Measurements from ENCODE around the gene GLOD4. TPM values are rescaled to one million over a fixed set of nuclear protein-coding genes. Genes with fewer than 3 reads are reported as not detected.

Gene GLOD4
- total and polyA plus RNA-seq, 10 of the 15 experiments (the other 5 are each of a cell fraction or from before 2014, with no cell fraction given), result 40.8 to 107 (median 81.2) TPM

DNA sequence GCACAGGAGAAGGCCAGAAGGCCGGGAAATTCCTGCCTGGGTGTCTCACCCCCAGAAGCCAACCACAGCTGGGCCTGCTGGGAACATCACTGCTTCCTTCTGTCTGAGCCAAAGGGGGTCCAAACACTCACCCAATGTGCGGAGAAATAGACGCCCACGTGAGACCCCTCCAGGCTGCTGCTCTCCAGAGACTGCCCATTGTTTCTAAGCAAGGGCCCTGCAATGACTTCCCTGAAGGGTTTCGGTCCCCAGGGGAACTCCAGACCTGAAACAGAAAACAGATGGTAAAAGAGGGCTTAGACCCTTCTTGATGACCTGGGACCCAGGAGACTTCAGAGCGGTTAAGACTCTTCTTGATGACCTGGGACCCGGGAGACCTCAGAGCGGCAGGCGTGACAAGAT is 41.4 kb upstream of the GLOD4 start (continued):
- TF ChIP-seq CBX3 (IDR thresholded peaks at IDR 0.05; ENCODE audit: borderline replicate concordance, low read depth) (no peak), RAD51 (IDR thresholded peaks at IDR 0.05) (no peak), RB1 (IDR thresholded peaks at IDR 0.05; ENCODE audit: borderline replicate concordance) (no peak), NKRF (conservative IDR thresholded peaks at IDR 0.05) (no peak), BCLAF1 (IDR thresholded peaks at IDR 0.05) (no peak), HDGF (IDR thresholded peaks at IDR 0.05) (no peak), ZNF217 (IDR thresholded peaks at IDR 0.05) (no peak), NBN (IDR thresholded peaks at IDR 0.05) (no peak), SUZ12 (IDR thresholded peaks at IDR 0.05; ENCODE audit: unreplicated experiment) (no peak), RBBP5 (conservative IDR thresholded peaks at IDR 0.05) (no peak), CHD4 (IDR thresholded peaks at IDR 0.05) (no peak), MTA3 (IDR thresholded peaks at IDR 0.05; ENCODE audit: borderline replicate concordance, low read length) (no peak), TBL1XR1 (IDR thresholded peaks at IDR 0.05; ENCODE audit: low read depth, low read length) (no peak), POLR2A (IDR thresholded peaks at IDR 0.05; ENCODE audit: low read depth, low read length) (no peak), CREB1 (IDR thresholded peaks at IDR 0.05; ENCODE audit: low read depth) (peak; percentile 67), CBFB (IDR thresholded peaks at IDR 0.05; ENCODE audit: low read depth) (no peak), EP300 (IDR thresholded peaks at IDR 0.05; ENCODE audit: borderline replicate concordance in 1 of 2, control insufficient read depth in 1 of 2, low read depth in 2 of 2, low read length in 2 of 2) (peak in 1 of 2 experiments; percentile 32; a peak in 1 of 4 replicates), DPF2 (IDR thresholded peaks at IDR 0.05) (no peak), NR2C2 (IDR thresholded peaks at IDR 0.05; ENCODE audit: borderline replicate concordance, control insufficient read depth, insufficient read length, low read depth) (no peak), CREM (IDR thresholded peaks at IDR 0.05; ENCODE audit: low read depth) (peak; percentile 43; the same call in 1 of the 2 replicates)
- TF ChIP-seq, protein P1, sequence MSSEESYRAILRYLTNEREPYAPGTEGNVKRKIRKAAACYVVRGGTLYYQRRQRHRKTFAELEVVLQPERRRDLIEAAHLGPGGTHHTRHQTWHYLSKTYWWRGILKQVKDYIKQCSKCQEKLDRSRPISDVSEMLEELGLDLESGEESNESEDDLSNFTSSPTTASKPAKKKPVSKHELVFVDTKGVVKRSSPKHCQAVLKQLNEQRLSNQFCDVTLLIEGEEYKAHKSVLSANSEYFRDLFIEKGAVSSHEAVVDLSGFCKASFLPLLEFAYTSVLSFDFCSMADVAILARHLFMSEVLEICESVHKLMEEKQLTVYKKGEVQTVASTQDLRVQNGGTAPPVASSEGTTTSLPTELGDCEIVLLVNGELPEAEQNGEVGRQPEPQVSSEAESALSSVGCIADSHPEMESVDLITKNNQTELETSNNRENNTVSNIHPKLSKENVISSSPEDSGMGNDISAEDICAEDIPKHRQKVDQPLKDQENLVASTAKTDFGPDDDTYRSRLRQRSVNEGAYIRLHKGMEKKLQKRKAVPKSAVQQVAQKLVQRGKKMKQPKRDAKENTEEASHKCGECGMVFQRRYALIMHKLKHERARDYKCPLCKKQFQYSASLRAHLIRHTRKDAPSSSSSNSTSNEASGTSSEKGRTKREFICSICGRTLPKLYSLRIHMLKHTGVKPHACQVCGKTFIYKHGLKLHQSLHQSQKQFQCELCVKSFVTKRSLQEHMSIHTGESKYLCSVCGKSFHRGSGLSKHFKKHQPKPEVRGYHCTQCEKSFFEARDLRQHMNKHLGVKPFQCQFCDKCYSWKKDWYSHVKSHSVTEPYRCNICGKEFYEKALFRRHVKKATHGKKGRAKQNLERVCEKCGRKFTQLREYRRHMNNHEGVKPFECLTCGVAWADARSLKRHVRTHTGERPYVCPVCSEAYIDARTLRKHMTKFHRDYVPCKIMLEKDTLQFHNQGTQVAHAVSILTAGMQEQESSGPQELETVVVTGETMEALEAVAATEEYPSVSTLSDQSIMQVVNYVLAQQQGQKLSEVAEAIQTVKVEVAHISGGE (CRISPR knock-in tag; IDR thresholded peaks at IDR 0.05), result no peak
- TF ChIP-seq, protein P2, sequence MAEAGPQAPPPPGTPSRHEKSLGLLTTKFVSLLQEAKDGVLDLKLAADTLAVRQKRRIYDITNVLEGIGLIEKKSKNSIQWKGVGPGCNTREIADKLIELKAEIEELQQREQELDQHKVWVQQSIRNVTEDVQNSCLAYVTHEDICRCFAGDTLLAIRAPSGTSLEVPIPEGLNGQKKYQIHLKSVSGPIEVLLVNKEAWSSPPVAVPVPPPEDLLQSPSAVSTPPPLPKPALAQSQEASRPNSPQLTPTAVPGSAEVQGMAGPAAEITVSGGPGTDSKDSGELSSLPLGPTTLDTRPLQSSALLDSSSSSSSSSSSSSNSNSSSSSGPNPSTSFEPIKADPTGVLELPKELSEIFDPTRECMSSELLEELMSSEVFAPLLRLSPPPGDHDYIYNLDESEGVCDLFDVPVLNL (IDR thresholded peaks at IDR 0.05; ENCODE audit: low read depth, low read length), result no peak
- TF ChIP-seq, protein P3, sequence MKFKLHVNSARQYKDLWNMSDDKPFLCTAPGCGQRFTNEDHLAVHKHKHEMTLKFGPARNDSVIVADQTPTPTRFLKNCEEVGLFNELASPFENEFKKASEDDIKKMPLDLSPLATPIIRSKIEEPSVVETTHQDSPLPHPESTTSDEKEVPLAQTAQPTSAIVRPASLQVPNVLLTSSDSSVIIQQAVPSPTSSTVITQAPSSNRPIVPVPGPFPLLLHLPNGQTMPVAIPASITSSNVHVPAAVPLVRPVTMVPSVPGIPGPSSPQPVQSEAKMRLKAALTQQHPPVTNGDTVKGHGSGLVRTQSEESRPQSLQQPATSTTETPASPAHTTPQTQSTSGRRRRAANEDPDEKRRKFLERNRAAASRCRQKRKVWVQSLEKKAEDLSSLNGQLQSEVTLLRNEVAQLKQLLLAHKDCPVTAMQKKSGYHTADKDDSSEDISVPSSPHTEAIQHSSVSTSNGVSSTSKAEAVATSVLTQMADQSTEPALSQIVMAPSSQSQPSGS (IDR thresholded peaks at IDR 0.05; ENCODE audit: low read length), result no peak

Data from GM12878 (cell line).